Peyer's patch (tissue), 4 donors: ENCODE measurements around the gene OASL.

ENCODE experiments used
- POLR2A ChIP-seq, 2 donors: fragments of 450-650 bp; IDR thresholded peaks; one replicate each; pipeline ENCODE4 v1.5.1; 2017; ENCODE audit warnings: antibody characterized with exemption in 2 of 2, mild to moderate bottlenecking in 2 of 2, moderate library complexity in 2 of 2
- TF ChIP-seq, protein P1 (sequence below), 6 experiments: fragments of 450-650 bp in 4 of 6; fragments of 200-600 bp in 2 of 6; sonication (generic) in 1 of 6; IDR thresholded peaks; one replicate each; pipeline ENCODE4 v1.5.1; 2017 to 2019; ENCODE audit warnings: antibody characterized with exemption in 6 of 6, mild to moderate bottlenecking in 3 of 6, moderate library complexity in 1 of 6

DNA sequence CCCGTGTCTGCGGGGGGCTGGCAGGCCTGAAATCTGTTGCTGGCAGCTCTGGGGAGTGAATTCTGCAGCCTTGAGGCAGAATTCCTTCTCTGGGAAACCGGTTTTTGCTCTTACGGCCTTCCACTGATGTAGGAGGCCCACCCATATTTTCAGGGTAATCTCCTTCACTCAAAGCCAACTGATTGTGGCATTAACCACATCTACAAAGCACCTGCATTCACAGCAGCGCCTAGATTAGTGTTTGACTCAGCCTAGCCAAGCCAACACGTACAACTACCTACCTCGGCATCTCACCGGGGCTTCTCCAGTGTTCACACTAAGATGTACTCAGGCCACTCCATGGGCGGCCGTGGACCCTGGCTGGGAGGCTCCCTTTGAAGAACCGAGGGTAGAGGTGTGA, 38.5 kb downstream of the OASL start:
- TF ChIP-seq, protein P1, sequence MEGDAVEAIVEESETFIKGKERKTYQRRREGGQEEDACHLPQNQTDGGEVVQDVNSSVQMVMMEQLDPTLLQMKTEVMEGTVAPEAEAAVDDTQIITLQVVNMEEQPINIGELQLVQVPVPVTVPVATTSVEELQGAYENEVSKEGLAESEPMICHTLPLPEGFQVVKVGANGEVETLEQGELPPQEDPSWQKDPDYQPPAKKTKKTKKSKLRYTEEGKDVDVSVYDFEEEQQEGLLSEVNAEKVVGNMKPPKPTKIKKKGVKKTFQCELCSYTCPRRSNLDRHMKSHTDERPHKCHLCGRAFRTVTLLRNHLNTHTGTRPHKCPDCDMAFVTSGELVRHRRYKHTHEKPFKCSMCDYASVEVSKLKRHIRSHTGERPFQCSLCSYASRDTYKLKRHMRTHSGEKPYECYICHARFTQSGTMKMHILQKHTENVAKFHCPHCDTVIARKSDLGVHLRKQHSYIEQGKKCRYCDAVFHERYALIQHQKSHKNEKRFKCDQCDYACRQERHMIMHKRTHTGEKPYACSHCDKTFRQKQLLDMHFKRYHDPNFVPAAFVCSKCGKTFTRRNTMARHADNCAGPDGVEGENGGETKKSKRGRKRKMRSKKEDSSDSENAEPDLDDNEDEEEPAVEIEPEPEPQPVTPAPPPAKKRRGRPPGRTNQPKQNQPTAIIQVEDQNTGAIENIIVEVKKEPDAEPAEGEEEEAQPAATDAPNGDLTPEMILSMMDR (IDR thresholded peaks at IDR 0.05), result no peak
- TF ChIP-seq POLR2A (IDR thresholded peaks at IDR 0.05), result no peak
